NCI-H226 (cell line): Measurements from ENCODE around the gene ZNF428.
A peak's percentile ranks its signal among the peaks of the same experiment; 100 is the strongest.

Source experiments
- DNase-seq: peaks from one replicate; pipeline ENCODE4 v3.0.0-alpha.2; 2015

The ZNF428 gene

DNA sequence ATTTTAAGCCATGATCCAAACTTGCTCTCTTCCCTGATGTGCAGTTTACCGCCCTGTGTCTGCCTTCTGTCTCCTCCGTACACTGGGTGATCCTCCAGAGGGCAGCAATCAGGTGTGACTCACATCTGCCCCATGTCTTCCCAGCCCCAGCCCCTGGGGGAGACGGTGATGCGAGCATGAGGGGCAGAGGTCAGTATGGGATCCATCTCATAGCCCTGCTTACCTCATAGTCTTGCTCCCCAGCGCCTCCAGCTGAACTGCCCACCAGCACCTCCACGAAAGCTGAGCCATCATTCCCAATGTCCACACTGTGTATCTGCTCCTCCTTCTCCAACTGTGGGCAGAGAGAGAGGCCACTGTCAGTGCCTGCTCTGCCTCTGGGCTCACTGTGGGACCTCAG is 58.7 kb downstream of the ZNF428 start:
- peak; percentile 50 for DNase-seq
